ENCODE measurements around the gene ZBTB48. TPM values are rescaled to one million over a fixed set of nuclear protein-coding genes. Genes with fewer than 3 reads are reported as not detected.

ZBTB48 gene
- total RNA-seq, 1 experiment from 2014 or later: 41.9 TPM

GRCh38 chr1:6622396-6623152, 42.8 kb downstream of the ZBTB48 start:
- no peaks in the 10 kb centered on the region for H3K9me2 ChIP-seq (ENCODE audit: insufficient read depth)
- ATAC-seq: no peak
- H3K79me2 ChIP-seq (ENCODE audit: insufficient read depth, low read length): peaks cover 83% of the 10 kb centered on the region
- BruUV-seq (replicated peaks): no TSS peak
- H4K20me1 ChIP-seq (ENCODE audit: insufficient read depth): no peaks in the 10 kb centered on the region
- no peak overlapping the region for H3K4me2 ChIP-seq (ENCODE audit: low read length)
- DNase-seq (ENCODE audit: low read depth, low spot score): no peak
- H2AFZ ChIP-seq (ENCODE audit: low read depth, low read length, poor library complexity, severe bottlenecking): no peak overlapping the region
- RAD21 ChIA-PET (ENCODE audit: low non-redundant PET in 1 of 2, low total read pairs in 2 of 2, uncharacterized antibody in 2 of 2, unreplicated experiment in 2 of 2): no interaction called here
- H3K9me3 ChIP-seq (ENCODE audit: control insufficient read depth in 1 of 2, insufficient read depth in 1 of 2, low read depth in 1 of 2, low read length in 2 of 2): no peaks in the 10 kb centered on the region
- H3K9ac ChIP-seq (ENCODE audit: low read length): no peak overlapping the region
- POLR2A ChIA-PET: no interaction called here
- H3K4me3 ChIP-seq (replicated peaks in 1 of 2; ENCODE audit: low read depth in 1 of 2, low read length in 2 of 2): no peak overlapping the region
- H3K27ac ChIP-seq (ENCODE audit: low read depth, low read length): no peak overlapping the region
- peaks cover 0 to 18% of the 10 kb centered on the region in 2 experiments; a peak in 2 of 4 replicates for H3K4me1 ChIP-seq (ENCODE audit: control insufficient read depth in 1 of 2, insufficient read depth in 2 of 2, low read length in 2 of 2)
- CTCF ChIA-PET: no interaction called here
- no peak for TF ChIP-seq RAD21 (IDR thresholded peaks at IDR 0.05; ENCODE audit: low read depth)
- no peak for TF ChIP-seq SRF (IDR thresholded peaks at IDR 0.05; ENCODE audit: low read depth)
- TF ChIP-seq JUND (IDR thresholded peaks at IDR 0.05): no peak
- no peak for TF ChIP-seq ELF1 (IDR thresholded peaks at IDR 0.05; ENCODE audit: borderline replicate concordance, low read depth)
- TF ChIP-seq CBX3 (IDR thresholded peaks at IDR 0.05; ENCODE audit: low read depth): no peak
- TF ChIP-seq SP1 (IDR thresholded peaks at IDR 0.05; ENCODE audit: low read depth): no peak
- no peak for TF ChIP-seq MAX (IDR thresholded peaks at IDR 0.05)
- TF ChIP-seq YY1 (IDR thresholded peaks at IDR 0.05; ENCODE audit: extremely low read depth, insufficient replicate concordance, low read depth, low read length): no peak
- TF ChIP-seq REST (IDR thresholded peaks at IDR 0.05; ENCODE audit: low read depth): no peak
- peaks cover 29 to 39% of the 10 kb centered on the region in 2 experiments for H3K36me3 ChIP-seq (ENCODE audit: control insufficient read depth in 1 of 2, insufficient read depth in 2 of 2, low read length in 2 of 2)
- intact Hi-C loops (cut with micrococcal nuclease): no loop called here
- no peaks in the 10 kb centered on the region for H3K27me3 ChIP-seq (ENCODE audit: insufficient read depth, low read length)

Measured in HCT116 (cell line).